NB4 (cell line): ENCODE measurements around the gene NGB.

Experiments
- DNase-seq: peaks from one replicate; pipeline ENCODE4 v3.0.0; 2010; ENCODE audit warnings: low read depth
- H3K4me3 ChIP-seq: one replicate; pipeline ENCODE4 v1.5.1; 2011; ENCODE audit warnings: mild to moderate bottlenecking, low read depth, low read length, moderate library complexity
- CTCF ChIP-seq: IDR thresholded peaks from one replicate; pipeline ENCODE4 v1.5.1; 2012; ENCODE audit warnings: low read depth, low read length
- MAX ChIP-seq: IDR thresholded peaks from 2 replicates; pipeline ENCODE4 v1.6.1; 2011; ENCODE audit warnings: low read depth, low read length
- MYC ChIP-seq: IDR thresholded peaks from 2 replicates; pipeline ENCODE4 v1.6.1; 2011; ENCODE audit warnings: low read depth, low read length
- POLR2A ChIP-seq: IDR thresholded peaks from 2 replicates; pipeline ENCODE4 v1.6.1; 2011; ENCODE audit warnings: mild to moderate bottlenecking; ENCODE audit not compliant: insufficient read length; ENCODE audit errors: extremely low read depth

The NGB gene

GRCh38 chr14:77309131-77309530 is 38.1 kb upstream of the NGB start:
- no peak for TF ChIP-seq MAX
- no peak for TF ChIP-seq POLR2A
- TF ChIP-seq CTCF, result no peak
- TF ChIP-seq MYC, result no peak

GRCh38 chr14:77306851-77307496 is 36.0 kb upstream of the NGB start:
- no peak overlapping the region for H3K4me3 ChIP-seq
- no peak for TF ChIP-seq CTCF
- no peak for TF ChIP-seq MAX
- TF ChIP-seq POLR2A, result no peak
- TF ChIP-seq MYC, result no peak
- no peak for DNase-seq

More at GRCh38 chr14:77309131-77309530, 38.1 kb upstream of the NGB start:
- peak; percentile 41 for DNase-seq
- no peak overlapping the region for H3K4me3 ChIP-seq

- TF ChIP-seq MYC (no peak), POLR2A (no peak), MAX (no peak), CTCF (no peak)
- no peak overlapping the region for H3K4me3 ChIP-seq
- no peak for DNase-seq
Measured at GRCh38 chr14:77306416-77306815, 35.4 kb upstream of the NGB start.

GRCh38 chr14:77305696-77306095 is 34.7 kb upstream of the NGB start:
- TF ChIP-seq MAX, result no peak
- TF ChIP-seq POLR2A, result no peak
- no peak for TF ChIP-seq MYC
- TF ChIP-seq CTCF, result no peak
- no peak for DNase-seq
- H3K4me3 ChIP-seq, result no peak overlapping the region

- DNase-seq, result peak; percentile 52
- TF ChIP-seq MYC, result no peak
- TF ChIP-seq POLR2A, result no peak
- TF ChIP-seq MAX, result no peak
- TF ChIP-seq CTCF, result no peak
Measured at GRCh38 chr14:77303417-77304156, 32.6 kb upstream of the NGB start.

More at GRCh38 chr14:77303417-77304156, 32.6 kb upstream of the NGB start:
- H3K4me3 ChIP-seq, result no peak overlapping the region
